NCI-H2227 (cell line): ENCODE measurements around the gene POLD2.

Experiments used
- DNase-seq: peaks from one replicate; lab custom pipeline; 2025; ENCODE audit not compliant: unreplicated experiment; lab: John Stamatoyannopoulos, UW

POLD2 gene

GRCh38 chr7:44114586-44115310 lies 8.6 kb downstream of the POLD2 start:
- no peak for DNase-seq

DNA sequence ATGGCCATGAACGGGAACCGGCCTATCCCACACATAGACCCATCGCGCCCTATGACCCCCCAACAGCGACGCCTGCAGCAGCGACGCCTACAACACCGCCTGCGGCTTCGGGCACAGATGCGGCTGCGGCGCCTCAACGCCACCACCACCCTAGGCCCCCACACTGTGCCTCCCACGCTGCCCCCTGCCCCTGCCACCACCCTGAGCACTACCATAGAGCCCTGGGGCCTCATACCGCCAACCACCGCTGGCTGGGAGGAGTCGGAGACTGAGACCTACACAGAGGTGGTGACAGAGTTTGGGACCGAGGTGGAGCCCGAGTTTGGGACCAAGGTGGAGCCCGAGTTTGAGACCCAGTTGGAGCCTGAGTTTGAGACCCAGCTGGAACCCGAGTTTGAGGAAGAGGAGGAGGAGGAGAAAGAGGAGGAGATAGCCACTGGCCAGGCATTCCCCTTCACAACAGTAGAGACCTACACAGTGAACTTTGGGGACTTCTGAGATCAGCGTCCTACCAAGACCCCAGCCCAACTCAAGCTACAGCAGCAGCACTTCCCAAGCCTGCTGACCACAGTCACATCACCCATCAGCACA lies 9.5 kb downstream of the POLD2 start:
- no peak for DNase-seq

- DNase-seq = no peak
Observed at GRCh38 chr7:44112997-44113763, 10.2 kb downstream of the POLD2 start.

- no peak for DNase-seq
Observed at GRCh38 chr7:44112231-44112996, 10.9 kb downstream of the POLD2 start.

GRCh38 chr7:44111761-44112160 lies 11.6 kb downstream of the POLD2 start:
- DNase-seq = no peak

- DNase-seq = no peak
Observed at GRCh38 chr7:44110719-44111635, 12.4 kb downstream of the POLD2 start.

DNA sequence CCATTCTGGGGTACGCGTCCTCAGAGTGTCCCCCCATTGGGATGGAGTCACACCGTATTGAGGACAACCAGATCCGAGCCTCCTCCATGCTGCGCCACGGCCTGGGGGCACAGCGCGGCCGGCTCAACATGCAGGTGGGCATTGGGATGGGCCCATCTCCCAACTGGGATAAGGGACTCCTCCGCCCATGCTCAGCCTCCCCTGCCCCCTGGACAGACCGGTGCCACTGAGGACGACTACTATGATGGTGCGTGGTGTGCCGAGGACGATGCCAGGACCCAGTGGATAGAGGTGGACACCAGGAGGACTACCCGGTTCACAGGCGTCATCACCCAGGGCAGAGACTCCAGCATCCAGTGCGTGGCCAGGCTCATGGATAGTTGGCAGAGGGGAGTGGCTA lies 13.4 kb downstream of the POLD2 start:
- DNase-seq = no peak

- no peak for DNase-seq
Observed at GRCh38 chr7:44108768-44109750, 14.3 kb downstream of the POLD2 start.

GRCh38 chr7:44107961-44108767 lies 15.2 kb downstream of the POLD2 start:
- DNase-seq = no peak

GRCh38 chr7:44107116-44107960 lies 16.0 kb downstream of the POLD2 start:
- no peak for DNase-seq

DNA sequence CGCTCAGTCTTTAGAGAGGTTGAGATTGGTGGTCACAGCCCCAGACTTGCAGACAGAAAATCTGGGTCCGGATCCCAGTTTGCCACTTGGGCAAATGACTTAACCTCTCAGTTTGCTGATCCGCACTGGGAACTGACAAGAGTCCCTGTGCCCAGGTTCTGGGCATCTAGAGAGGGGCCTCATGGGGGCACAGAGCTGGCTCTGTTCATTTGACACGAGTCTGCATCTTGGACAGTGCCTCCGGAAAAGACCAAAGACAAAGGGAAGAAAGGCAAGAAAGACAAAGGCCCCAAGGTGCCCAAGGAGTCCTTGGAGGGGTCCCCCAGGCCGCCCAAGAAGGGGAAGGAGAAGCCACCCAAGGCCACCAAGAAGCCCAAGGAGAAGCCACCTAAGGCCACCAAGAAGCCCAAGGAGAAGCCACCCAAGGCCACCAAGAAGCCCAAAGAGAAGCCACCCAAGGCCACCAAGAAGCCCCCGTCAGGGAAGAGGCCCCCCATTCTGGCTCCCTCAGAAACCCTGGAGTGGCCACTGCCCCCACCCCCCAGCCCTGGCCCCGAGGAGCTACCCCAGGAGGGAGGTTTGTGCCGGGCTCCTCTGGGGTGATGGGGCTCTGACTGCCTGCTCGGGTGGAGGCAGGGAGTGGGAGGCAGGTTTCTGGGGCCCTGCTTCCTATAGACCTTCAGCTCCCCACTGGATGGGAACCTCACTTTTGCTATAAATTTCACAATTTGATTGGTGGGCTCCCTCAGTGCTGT lies 16.9 kb downstream of the POLD2 start:
- DNase-seq = no peak

GRCh38 chr7:44105832-44106231 lies 17.5 kb downstream of the POLD2 start:
- no peak for DNase-seq

GRCh38 chr7:44104860-44105771 lies 18.2 kb downstream of the POLD2 start:
- no peak for DNase-seq

DNA sequence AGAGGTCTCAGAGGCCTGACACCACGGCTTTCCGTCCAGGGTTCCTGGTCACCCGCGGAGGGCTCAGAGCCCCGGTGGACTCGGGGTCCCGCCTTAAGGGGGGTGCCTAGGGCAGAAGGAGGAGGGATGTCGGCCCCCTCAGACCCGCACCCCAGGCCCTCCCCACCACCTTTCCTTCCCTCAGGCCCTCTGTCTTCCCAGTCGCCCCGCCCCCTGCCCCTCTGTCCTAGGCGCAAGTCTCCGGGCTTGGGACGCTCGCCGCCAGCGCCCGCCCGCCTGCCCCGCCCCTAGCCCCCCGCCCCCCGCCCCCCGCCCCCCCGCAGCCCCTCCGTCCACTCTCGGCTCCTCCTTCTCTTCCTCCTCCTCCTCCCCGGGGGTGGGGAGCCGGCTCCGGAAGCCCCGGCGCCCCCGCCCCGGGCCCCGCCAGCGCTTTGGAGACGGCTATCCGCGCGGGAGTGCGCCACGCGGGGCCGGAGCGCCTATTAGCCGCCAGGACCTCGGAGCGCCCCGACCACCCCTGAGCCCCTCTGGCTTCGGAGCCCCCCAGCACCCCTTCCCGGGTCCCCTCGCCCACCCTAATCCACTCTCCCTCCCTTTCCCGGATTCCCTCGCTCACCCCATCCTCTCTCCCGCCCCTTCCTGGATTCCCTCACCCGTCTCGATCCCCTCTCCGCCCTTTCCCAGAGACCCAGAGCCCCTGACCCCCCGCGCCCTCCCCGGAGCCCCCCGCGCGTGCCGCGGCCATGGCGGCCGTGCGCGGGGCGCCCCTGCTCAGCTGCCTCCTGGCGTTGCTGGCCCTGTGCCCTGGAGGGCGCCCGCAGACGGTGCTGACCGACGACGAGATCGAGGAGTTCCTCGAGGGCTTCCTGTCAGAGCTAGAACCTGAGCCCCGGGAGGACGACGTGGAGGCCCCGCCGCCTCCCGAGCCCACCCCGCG lies 19.2 kb downstream of the POLD2 start, which contains the start of gene AEBP1:
Gene AEBP1 (plus strand): TSS at position 423 of the 937 bp plus-strand sequence. CDS start 321 bp downstream, at position 744.
- peak; percentile 26 for DNase-seq

DNA sequence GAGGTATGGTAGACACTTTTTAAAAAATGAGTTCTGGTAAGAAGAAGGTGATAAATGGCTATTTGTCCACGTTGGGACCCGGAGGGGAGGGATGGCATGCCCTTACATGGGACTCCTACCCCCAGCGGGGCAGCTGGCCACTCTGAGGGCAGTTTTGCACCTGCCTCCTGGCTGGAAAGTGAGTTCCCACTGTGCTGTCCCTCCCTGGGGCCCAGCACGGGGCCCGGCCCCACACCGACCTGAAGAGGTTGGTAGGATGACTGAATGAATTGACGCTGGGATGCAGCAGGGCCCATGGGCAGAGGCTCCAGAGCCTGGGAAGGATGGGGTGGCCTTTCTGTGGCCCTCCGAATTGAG lies 19.8 kb downstream of the POLD2 start:
- no peak for DNase-seq
